H9 (cell line): Measurements from ENCODE around the gene ZP1. TPM values are rescaled to one million over a fixed set of nuclear protein-coding genes. Genes with fewer than 3 reads are reported as not detected.
A peak's percentile ranks its signal among the peaks of the same experiment; 100 is the strongest.

Source experiments
- DNase-seq: peaks from one replicate; pipeline ENCODE4 v3.0.0-alpha.2; 2017
- H2AFZ ChIP-seq: one replicate; pipeline ENCODE4 v1.6.1; 2013; ENCODE audit warnings: mild to moderate bottlenecking, low read length, control low read depth, moderate library complexity
- H2AK5ac ChIP-seq: 2 replicates; pipeline ENCODE4 v1.6.1; 2013; ENCODE audit warnings: low read length, control low read depth, mixed read lengths; ENCODE audit not compliant: insufficient read length
- H2BK120ac ChIP-seq: one replicate; pipeline ENCODE4 v1.6.1; 2013; ENCODE audit warnings: low read depth, mild to moderate bottlenecking, low read length, control low read depth, inconsistent platforms; ENCODE audit not compliant: poor library complexity, severe bottlenecking
- H2BK12ac ChIP-seq: 2 replicates; pipeline ENCODE4 v1.6.1; 2013; ENCODE audit warnings: low read length, control low read depth, mixed read lengths, low read depth; ENCODE audit not compliant: insufficient read length
- H2BK15ac ChIP-seq: 2 replicates; pipeline ENCODE4 v1.6.1; 2013; ENCODE audit warnings: low read depth, low read length, control low read depth
- H2BK20ac ChIP-seq: one replicate; pipeline ENCODE4 v1.6.1; 2013; ENCODE audit warnings: low read depth, mild to moderate bottlenecking, low read length, control low read depth, inconsistent platforms; ENCODE audit not compliant: poor library complexity, severe bottlenecking
- H2BK5ac ChIP-seq: 2 replicates; pipeline ENCODE4 v1.6.1; 2013; ENCODE audit warnings: low read length, control low read depth, mixed read lengths; ENCODE audit not compliant: insufficient read length
- H3K14ac ChIP-seq: 2 replicates; pipeline ENCODE4 v1.6.1; 2013; ENCODE audit warnings: low read length, control low read depth; ENCODE audit not compliant: insufficient read depth
- H3K18ac ChIP-seq: 2 replicates; pipeline ENCODE4 v1.6.1; 2013; ENCODE audit warnings: low read depth, mild to moderate bottlenecking, mixed read lengths, low read length, control low read depth; ENCODE audit not compliant: insufficient read length
- H3K23ac ChIP-seq: 2 replicates; pipeline ENCODE4 v1.6.1; 2013; ENCODE audit warnings: low read length, control low read depth, mixed read lengths, low read depth; ENCODE audit not compliant: insufficient read length
- H3K23me2 ChIP-seq: 2 replicates; pipeline ENCODE4 v1.6.1; 2013; ENCODE audit warnings: low read depth, mild to moderate bottlenecking, mixed read lengths, low read length, control low read depth; ENCODE audit not compliant: insufficient read length, poor library complexity, severe bottlenecking
- H3K27ac ChIP-seq: 2 replicates; pipeline ENCODE4 v1.5.1; 2013; ENCODE audit warnings: low read length, control low read depth, mixed read lengths, low read depth; ENCODE audit not compliant: insufficient read length
- H3K27me3 ChIP-seq: 2 replicates; pipeline ENCODE4 v1.6.1; 2013; ENCODE audit warnings: low read length, control low read depth, inconsistent platforms; ENCODE audit not compliant: insufficient read depth
- H3K4ac ChIP-seq: 2 replicates; pipeline ENCODE4 v1.6.1; 2013; ENCODE audit warnings: low read depth, mild to moderate bottlenecking, control low read depth, inconsistent platforms, low read length, moderate library complexity
- H3K4me1 ChIP-seq: 2 replicates; pipeline ENCODE4 v1.6.1; 2013; ENCODE audit warnings: low read length, control low read depth, inconsistent platforms; ENCODE audit not compliant: insufficient read depth
- H3K4me2 ChIP-seq: 2 replicates; pipeline ENCODE4 v1.6.1; 2013; ENCODE audit warnings: low read length, control low read depth, mixed read lengths; ENCODE audit not compliant: insufficient read length, insufficient read depth
- H3K56ac ChIP-seq: 2 replicates; pipeline ENCODE4 v1.6.1; 2013; ENCODE audit warnings: low read depth, mild to moderate bottlenecking, mixed read lengths, low read length, control low read depth; ENCODE audit not compliant: insufficient read length
- H3K79me1 ChIP-seq: 2 replicates; pipeline ENCODE4 v1.6.1; 2013; ENCODE audit warnings: low read depth, mild to moderate bottlenecking, moderate library complexity, low read length, control low read depth, inconsistent platforms; ENCODE audit not compliant: insufficient read depth, poor library complexity, severe bottlenecking
- H3K79me2 ChIP-seq: 2 replicates; pipeline ENCODE4 v1.6.1; 2013; ENCODE audit warnings: low read length, control low read depth, inconsistent platforms; ENCODE audit not compliant: insufficient read depth
- H3K9ac ChIP-seq: 2 replicates; pipeline ENCODE4 v1.6.1; 2013; ENCODE audit warnings: low read length, control low read depth, mixed read lengths; ENCODE audit not compliant: insufficient read length; ENCODE audit errors: extremely low read depth
- H3K9me3 ChIP-seq: one replicate; pipeline ENCODE4 v1.6.1; 2013; ENCODE audit warnings: low read depth, low read length, inconsistent platforms; ENCODE audit not compliant: control insufficient read depth
- H3T11ph ChIP-seq: one replicate; pipeline ENCODE4 v1.6.1; 2013; ENCODE audit warnings: mild to moderate bottlenecking, low read length, control low read depth, inconsistent platforms
- H4K20me1 ChIP-seq: one replicate; pipeline ENCODE4 v1.6.1; 2013; ENCODE audit not compliant: control insufficient read depth, insufficient read length, insufficient read depth
- H4K5ac ChIP-seq: 2 replicates; pipeline ENCODE4 v1.6.1; 2013; ENCODE audit warnings: low read depth, mild to moderate bottlenecking, mixed read lengths, low read length, control low read depth; ENCODE audit not compliant: insufficient read length
- H4K8ac ChIP-seq: replicated peaks from 2 replicates; pipeline ENCODE4 v1.6.1; 2013; ENCODE audit warnings: low read length, control low read depth, mixed read lengths, low read depth; ENCODE audit not compliant: insufficient read length
- H4K91ac ChIP-seq: 2 replicates; pipeline ENCODE4 v1.6.1; 2013; ENCODE audit warnings: low read depth, mild to moderate bottlenecking, moderate library complexity, mixed read lengths, low read length, control low read depth; ENCODE audit not compliant: insufficient read length
- H3K27ac Mint-ChIP-seq, 3 experiments: 2 replicates in 2 of 3; 3 replicates in 1 of 3; pipeline ENCODE4 v1.8.0; 2020 to 2021; ENCODE audit warnings: mixed read lengths in 3 of 3, mild to moderate bottlenecking in 1 of 3, moderate library complexity in 1 of 3
- H3K27me3 Mint-ChIP-seq: 2 replicates; pipeline ENCODE4 v1.8.0; 2021; ENCODE audit warnings: low read depth, mild to moderate bottlenecking, moderate library complexity, mixed read lengths
- H3K36me3 Mint-ChIP-seq, 3 experiments: 2 replicates in 2 of 3; 3 replicates in 1 of 3; pipeline ENCODE4 v1.8.0; 2020 to 2021; ENCODE audit warnings: low read depth in 3 of 3, mixed read lengths in 3 of 3; ENCODE audit not compliant: insufficient read depth in 1 of 3
- H3K4me1 Mint-ChIP-seq, 2 experiments: 2 replicates each; pipeline ENCODE4 v1.8.0; 2020; ENCODE audit warnings: mixed read lengths in 2 of 2
- H3K4me3 Mint-ChIP-seq, 2 experiments: 2 replicates in 1 of 2; 3 replicates in 1 of 2; pipeline ENCODE4 v1.8.0; 2020 to 2021; ENCODE audit warnings: mild to moderate bottlenecking in 2 of 2, mixed read lengths in 2 of 2, moderate library complexity in 1 of 2
- H3K9me3 Mint-ChIP-seq, 2 experiments: 2 replicates in 1 of 2; 3 replicates in 1 of 2; pipeline ENCODE4 v1.8.0; 2020; ENCODE audit warnings: mild to moderate bottlenecking in 2 of 2, mixed read lengths in 2 of 2, moderate library complexity in 1 of 2
- CTCF ChIP-seq: fragments of 200-600 bp; sonication (generic); conservative IDR thresholded peaks from 3 replicates; pipeline ENCODE4 v1.8.0; 2021; ENCODE audit warnings: antibody characterized with exemption, mild to moderate bottlenecking
- WGBS: extraction: QIAGEN DNeasy Blood & Tissue Kit; methylation state at CpG from one replicate; pipeline ENCODE4 v1.1.7; 2013; ENCODE audit warnings: missing lambda C conversion rate, low lambda C conversion rate, mixed read lengths; ENCODE audit not compliant: insufficient read length; ENCODE audit errors: extremely low coverage; 5-methylcytosine and 5-hydroxymethylcytosine counted together
- total RNA-seq: library from RNA; stranded (reverse); gene quantifications from 2 replicates; pipeline ENCODE4 v1.2.1, GENCODE V29; 2021

ZP1 gene
- total RNA-seq, 1 experiment from 2014 or later, result not detected

GRCh38 chr11:60871378-60872061, 4.2 kb downstream of the ZP1 start:
- Histone ChIP-seq H3K9me3 (no peaks in the 10 kb centered on the region), H3K79me2 (no peaks in the 10 kb centered on the region), H4K5ac (no peak overlapping the region), H3K27me3 (no peaks in the 10 kb centered on the region), H4K20me1 (no peaks in the 10 kb centered on the region), H2BK120ac (no peak overlapping the region), H2BK5ac (no peak overlapping the region), H2AK5ac (no peak overlapping the region), H3T11ph (no peak overlapping the region), H3K4me2 (no peak overlapping the region), H2AFZ (no peak overlapping the region), H3K27ac (no peak overlapping the region), H3K23ac (no peak overlapping the region), H3K14ac (no peak overlapping the region; the same call in 1 of the 2 replicates), H3K56ac (no peak overlapping the region), H2BK12ac (no peak overlapping the region), H4K91ac (no peak overlapping the region), H3K79me1 (no peaks in the 10 kb centered on the region), H3K9ac (no peak overlapping the region), H3K4ac (no peak overlapping the region), H2BK20ac (no peak overlapping the region), H3K23me2 (no peaks in the 10 kb centered on the region), H4K8ac (no peak overlapping the region), H2BK15ac (no peak overlapping the region), H3K18ac (no peak overlapping the region), H3K4me1 (peaks cover 2% of the 10 kb centered on the region; the same call in 1 of the 2 replicates)
- no CpG with 5 or more reads among the region's 7 CpGs for WGBS
- H3K9me3 Mint-ChIP-seq, result no peaks in the 10 kb centered on the region
- H3K27me3 Mint-ChIP-seq, result no peaks in the 10 kb centered on the region; the same call in 1 of the 2 replicates
- TF ChIP-seq CTCF, result no peak
- H3K27ac Mint-ChIP-seq, result peak overlapping the region in 1 of 3 experiments; percentile 44; a peak in 1 of 7 replicates
- DNase-seq, result no peak
- no peaks in the 10 kb centered on the region for H3K36me3 Mint-ChIP-seq
- peaks cover 9 to 10% of the 10 kb centered on the region in 2 experiments for H3K4me1 Mint-ChIP-seq
- no peak overlapping the region for H3K4me3 Mint-ChIP-seq
